ENCODE data around the gene SCN3B.
A peak's percentile ranks its signal among the peaks of the same experiment; 100 is the strongest.
"Not testable (repeated sequence)": the region's sequence is repeated elsewhere in the genome, so short reads cannot be mapped to it uniquely, and the experiment has no call there.

Gene SCN3B

GRCh38 chr11:123654566-123655081, at the start of gene SCN3B:
TSS of gene SCN3B (minus strand) at chr11:123654624. CDS start at chr11:123653801, 823 bp downstream.
- DNase-seq: peak; percentile 96

GRCh38 chr11:123702696-123703095, 48.3 kb upstream of the SCN3B start:
- no peak for DNase-seq

- DNase-seq: no peak
These were observed 47.7 kb upstream of the SCN3B start for GRCh38 chr11:123702139-123702538.

GRCh38 chr11:123700772-123701171, 46.3 kb upstream of the SCN3B start:
- DNase-seq: no peak

GRCh38 chr11:123698546-123699127, 44.2 kb upstream of the SCN3B start:
- DNase-seq: no peak

GRCh38 chr11:123696183-123696582, 41.8 kb upstream of the SCN3B start:
- no peak for DNase-seq

- no peak for DNase-seq
These were observed 40.8 kb upstream of the SCN3B start for GRCh38 chr11:123695231-123695630.

GRCh38 chr11:123694551-123694950, 40.1 kb upstream of the SCN3B start:
- DNase-seq: no peak

GRCh38 chr11:123692961-123693360, 38.5 kb upstream of the SCN3B start:
- DNase-seq: no peak

- DNase-seq: peak; percentile 60
These were observed 36.1 kb upstream of the SCN3B start for GRCh38 chr11:123690485-123690884.

GRCh38 chr11:123684601-123685000, 30.2 kb upstream of the SCN3B start:
- no peak for DNase-seq

GRCh38 chr11:123683428-123684170, 29.2 kb upstream of the SCN3B start:
- DNase-seq: no peak

- DNase-seq: no peak
These were observed 28.4 kb upstream of the SCN3B start for GRCh38 chr11:123682696-123683410.

GRCh38 chr11:123681030-123681429, 26.6 kb upstream of the SCN3B start:
- DNase-seq: no peak

- no peak for DNase-seq
These were observed 23.8 kb upstream of the SCN3B start for GRCh38 chr11:123678246-123678645.

- no peak for DNase-seq
These were observed 23.1 kb upstream of the SCN3B start for GRCh38 chr11:123677510-123677909.

- no peak for DNase-seq
These were observed 19.9 kb upstream of the SCN3B start for GRCh38 chr11:123674297-123674696.

GRCh38 chr11:123672568-123672967, 18.1 kb upstream of the SCN3B start:
- no peak for DNase-seq

- peak; percentile 52 for DNase-seq
These were observed 17.1 kb upstream of the SCN3B start for GRCh38 chr11:123671534-123671933.

- DNase-seq: no peak
These were observed 15.7 kb upstream of the SCN3B start for GRCh38 chr11:123670081-123670480.

GRCh38 chr11:123665306-123665705, 10.9 kb upstream of the SCN3B start:
- DNase-seq: no peak

GRCh38 chr11:123659965-123660364, 5.5 kb upstream of the SCN3B start:
- DNase-seq: not testable (repeated sequence)

GRCh38 chr11:123659311-123659710, 4.9 kb upstream of the SCN3B start:
- DNase-seq: no peak

All from islet precursor cell (in vitro differentiated cells).